GM23338 (cell line): ENCODE results near the gene ART1. TPM values are rescaled to one million over a fixed set of nuclear protein-coding genes. Genes with fewer than 3 reads are reported as not detected.

Experiments used
- ATAC-seq: fragments of 200-7000 bp; cut with Tn5 transposase; 3 replicates; pipeline ENCODE4 v1.9.1; 2020
- DNase-seq: peaks from one replicate; pipeline ENCODE4 v3.0.0-alpha.2; 2015; ENCODE audit warnings: low spot score
- H2AFZ ChIP-seq: fragments of 200-600 bp; sonication (generic); 2 replicates; pipeline ENCODE4 v1.8.0; 2016; ENCODE audit warnings: antibody characterized with exemption, mild to moderate bottlenecking, moderate library complexity
- H3F3A ChIP-seq: fragments of 200-600 bp; sonication (generic); replicated peaks from 2 replicates; pipeline ENCODE4 v1.8.0; 2017; ENCODE audit warnings: antibody characterized with exemption, mixed run types, low read depth
- H3K27ac ChIP-seq: fragments of 200-600 bp; sonication (generic); 2 replicates; pipeline ENCODE4 v1.6.1; 2016; ENCODE audit warnings: low read depth
- H3K27me3 ChIP-seq: fragments of 200-600 bp; sonication (generic); 2 replicates; pipeline ENCODE4 v1.8.0; 2016; ENCODE audit warnings: mild to moderate bottlenecking, mixed run types, moderate library complexity; ENCODE audit not compliant: insufficient read depth
- H3K36me3 ChIP-seq: fragments of 200-600 bp; sonication (generic); 2 replicates; pipeline ENCODE4 v1.8.0; 2016; ENCODE audit warnings: mild to moderate bottlenecking; ENCODE audit not compliant: insufficient read depth
- H3K4me1 ChIP-seq: fragments of 200-600 bp; sonication (generic); 2 replicates; pipeline ENCODE4 v1.8.0; 2016; ENCODE audit warnings: mild to moderate bottlenecking, moderate library complexity; ENCODE audit not compliant: insufficient read depth
- H3K4me2 ChIP-seq: fragments of 200-600 bp; sonication (generic); 2 replicates; pipeline ENCODE4 v1.7.1; 2017; ENCODE audit warnings: mixed run types
- H3K4me3 ChIP-seq: fragments of 200-600 bp; sonication (generic); 2 replicates; pipeline ENCODE4 v1.6.1; 2016; ENCODE audit warnings: mixed run types
- H3K79me2 ChIP-seq: fragments of 200-600 bp; sonication (generic); replicated peaks from 2 replicates; pipeline ENCODE4 v1.8.0; 2017; ENCODE audit warnings: mild to moderate bottlenecking; ENCODE audit not compliant: insufficient read depth
- H3K9me2 ChIP-seq: fragments of 200-600 bp; sonication (generic); 2 replicates; pipeline ENCODE4 v1.8.0; 2017; ENCODE audit not compliant: insufficient read depth
- H4K20me1 ChIP-seq: fragments of 200-600 bp; sonication (generic); replicated peaks from 2 replicates; pipeline ENCODE4 v1.8.0; 2017; ENCODE audit warnings: mild to moderate bottlenecking; ENCODE audit not compliant: insufficient read depth
- H3K27ac Mint-ChIP-seq: 2 replicates; pipeline ENCODE4 v1.8.0; 2020; ENCODE audit warnings: inconsistent platforms, mild to moderate bottlenecking, moderate library complexity, mixed read lengths
- H3K27me3 Mint-ChIP-seq: 3 replicates; pipeline ENCODE4 v1.8.0; 2022; ENCODE audit warnings: low read depth, mild to moderate bottlenecking, moderate library complexity, mixed read lengths, inconsistent platforms; ENCODE audit not compliant: insufficient read depth, poor library complexity
- H3K36me3 Mint-ChIP-seq: 3 replicates; pipeline ENCODE4 v1.8.0; 2021; ENCODE audit warnings: low read depth, mild to moderate bottlenecking, inconsistent platforms, moderate library complexity, mixed read lengths
- H3K4me1 Mint-ChIP-seq: 3 replicates; pipeline ENCODE4 v1.8.0; 2020; ENCODE audit warnings: mild to moderate bottlenecking, inconsistent platforms, mixed read lengths
- H3K4me3 Mint-ChIP-seq: 3 replicates; pipeline ENCODE4 v1.8.0; 2021; ENCODE audit warnings: moderate library complexity, mild to moderate bottlenecking, inconsistent platforms, mixed read lengths
- H3K9me3 Mint-ChIP-seq: 3 replicates; pipeline ENCODE4 v1.8.0; 2020; ENCODE audit warnings: moderate library complexity, mild to moderate bottlenecking, inconsistent platforms, mixed read lengths
- CREB1 ChIP-seq: fragments of 250-450 bp; sonication (Bioruptor Pico); IDR thresholded peaks from 2 replicates; pipeline ENCODE4 v1.5.0; 2020; ENCODE audit warnings: low read depth, mild to moderate bottlenecking, moderate library complexity
- EZH2 ChIP-seq: fragments of 200-600 bp; sonication (generic); IDR thresholded peaks from one replicate; pipeline ENCODE4 v1.8.0; 2017; ENCODE audit warnings: antibody characterized with exemption, mild to moderate bottlenecking, low read depth; ENCODE audit not compliant: unreplicated experiment
- EZH2phosphoT487 ChIP-seq: fragments of 200-600 bp; sonication (generic); IDR thresholded peaks from one replicate; pipeline ENCODE4 v1.8.1; 2018; ENCODE audit warnings: antibody characterized with exemption; ENCODE audit not compliant: unreplicated experiment
- NANOG ChIP-seq: IDR thresholded peaks from 2 replicates; pipeline ENCODE4 v1.6.1; 2016; ENCODE audit warnings: antibody characterized with exemption, borderline replicate concordance
- POLR2AphosphoS5 ChIP-seq: IDR thresholded peaks from 2 replicates; pipeline ENCODE4 v1.6.1; 2016; ENCODE audit warnings: antibody characterized with exemption, low read depth
- ZNF114 ChIP-seq: fragments of 250-450 bp; sonication (Bioruptor Pico); IDR thresholded peaks from 2 replicates; pipeline ENCODE4 v1.5.0; 2020; ENCODE audit warnings: mild to moderate bottlenecking, moderate library complexity
- ZNF331 ChIP-seq: fragments of 250-450 bp; sonication (Bioruptor Pico); IDR thresholded peaks from 2 replicates; pipeline ENCODE4 v1.5.0; 2020; ENCODE audit warnings: low read depth, mild to moderate bottlenecking, moderate library complexity
- polyA plus RNA-seq: library from polyadenylated mRNA; unstranded; fragments of >200 nt; fragmentation: Nextera tagmentation; extraction: Ambion mirVana; gene quantifications from 2 replicates; pipeline ENCODE4 v1.2.1, GENCODE V29; 2016
- total RNA-seq: library from RNA; depleted of rRNA; stranded (reverse); fragments of >200 nt; shearing (Covaris generic); gene quantifications from 2 replicates; pipeline ENCODE4 v1.2.3, GENCODE V29; 2014
- TF ChIP-seq, protein P1 (sequence below): fragments of 250-450 bp; sonication (Bioruptor Pico); IDR thresholded peaks from 2 replicates; pipeline ENCODE4 v1.5.0; 2020; ENCODE audit warnings: mild to moderate bottlenecking, moderate library complexity
- TF ChIP-seq, protein P2 (sequence below), 2 experiments: fragments of 200-600 bp in 1 of 2; sonication (generic) in 1 of 2; conservative IDR thresholded peaks; 2 replicates each; pipeline versions ENCODE4 v1.5.1 to v1.6.1; 2016 to 2017; ENCODE audit warnings: antibody characterized with exemption in 2 of 2, low read depth in 2 of 2, mild to moderate bottlenecking in 2 of 2, moderate library complexity in 1 of 2

The ART1 gene
- total and polyA plus RNA-seq, 2 experiments from 2014 or later = not detected

DNA sequence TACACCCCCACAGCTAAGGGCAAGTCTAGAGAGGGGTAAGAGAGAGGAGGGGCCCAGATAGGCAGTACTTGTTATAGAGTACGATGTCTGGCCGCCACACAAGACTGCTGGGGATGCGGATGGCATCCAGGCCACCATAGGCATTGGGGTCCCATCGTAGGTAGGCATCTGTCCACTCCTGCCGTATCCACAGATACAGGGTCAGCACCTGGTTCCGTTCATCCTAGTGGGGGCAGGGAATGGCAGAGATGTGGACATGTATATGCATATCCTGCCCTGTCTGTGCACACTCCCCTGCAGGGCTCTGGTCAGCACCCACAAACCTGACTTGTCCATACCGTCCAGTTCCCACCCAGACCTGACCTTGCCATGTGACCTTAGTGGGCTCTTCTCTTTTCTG is 24.2 kb downstream of the ART1 start (continued):
- TF ChIP-seq, protein P1, sequence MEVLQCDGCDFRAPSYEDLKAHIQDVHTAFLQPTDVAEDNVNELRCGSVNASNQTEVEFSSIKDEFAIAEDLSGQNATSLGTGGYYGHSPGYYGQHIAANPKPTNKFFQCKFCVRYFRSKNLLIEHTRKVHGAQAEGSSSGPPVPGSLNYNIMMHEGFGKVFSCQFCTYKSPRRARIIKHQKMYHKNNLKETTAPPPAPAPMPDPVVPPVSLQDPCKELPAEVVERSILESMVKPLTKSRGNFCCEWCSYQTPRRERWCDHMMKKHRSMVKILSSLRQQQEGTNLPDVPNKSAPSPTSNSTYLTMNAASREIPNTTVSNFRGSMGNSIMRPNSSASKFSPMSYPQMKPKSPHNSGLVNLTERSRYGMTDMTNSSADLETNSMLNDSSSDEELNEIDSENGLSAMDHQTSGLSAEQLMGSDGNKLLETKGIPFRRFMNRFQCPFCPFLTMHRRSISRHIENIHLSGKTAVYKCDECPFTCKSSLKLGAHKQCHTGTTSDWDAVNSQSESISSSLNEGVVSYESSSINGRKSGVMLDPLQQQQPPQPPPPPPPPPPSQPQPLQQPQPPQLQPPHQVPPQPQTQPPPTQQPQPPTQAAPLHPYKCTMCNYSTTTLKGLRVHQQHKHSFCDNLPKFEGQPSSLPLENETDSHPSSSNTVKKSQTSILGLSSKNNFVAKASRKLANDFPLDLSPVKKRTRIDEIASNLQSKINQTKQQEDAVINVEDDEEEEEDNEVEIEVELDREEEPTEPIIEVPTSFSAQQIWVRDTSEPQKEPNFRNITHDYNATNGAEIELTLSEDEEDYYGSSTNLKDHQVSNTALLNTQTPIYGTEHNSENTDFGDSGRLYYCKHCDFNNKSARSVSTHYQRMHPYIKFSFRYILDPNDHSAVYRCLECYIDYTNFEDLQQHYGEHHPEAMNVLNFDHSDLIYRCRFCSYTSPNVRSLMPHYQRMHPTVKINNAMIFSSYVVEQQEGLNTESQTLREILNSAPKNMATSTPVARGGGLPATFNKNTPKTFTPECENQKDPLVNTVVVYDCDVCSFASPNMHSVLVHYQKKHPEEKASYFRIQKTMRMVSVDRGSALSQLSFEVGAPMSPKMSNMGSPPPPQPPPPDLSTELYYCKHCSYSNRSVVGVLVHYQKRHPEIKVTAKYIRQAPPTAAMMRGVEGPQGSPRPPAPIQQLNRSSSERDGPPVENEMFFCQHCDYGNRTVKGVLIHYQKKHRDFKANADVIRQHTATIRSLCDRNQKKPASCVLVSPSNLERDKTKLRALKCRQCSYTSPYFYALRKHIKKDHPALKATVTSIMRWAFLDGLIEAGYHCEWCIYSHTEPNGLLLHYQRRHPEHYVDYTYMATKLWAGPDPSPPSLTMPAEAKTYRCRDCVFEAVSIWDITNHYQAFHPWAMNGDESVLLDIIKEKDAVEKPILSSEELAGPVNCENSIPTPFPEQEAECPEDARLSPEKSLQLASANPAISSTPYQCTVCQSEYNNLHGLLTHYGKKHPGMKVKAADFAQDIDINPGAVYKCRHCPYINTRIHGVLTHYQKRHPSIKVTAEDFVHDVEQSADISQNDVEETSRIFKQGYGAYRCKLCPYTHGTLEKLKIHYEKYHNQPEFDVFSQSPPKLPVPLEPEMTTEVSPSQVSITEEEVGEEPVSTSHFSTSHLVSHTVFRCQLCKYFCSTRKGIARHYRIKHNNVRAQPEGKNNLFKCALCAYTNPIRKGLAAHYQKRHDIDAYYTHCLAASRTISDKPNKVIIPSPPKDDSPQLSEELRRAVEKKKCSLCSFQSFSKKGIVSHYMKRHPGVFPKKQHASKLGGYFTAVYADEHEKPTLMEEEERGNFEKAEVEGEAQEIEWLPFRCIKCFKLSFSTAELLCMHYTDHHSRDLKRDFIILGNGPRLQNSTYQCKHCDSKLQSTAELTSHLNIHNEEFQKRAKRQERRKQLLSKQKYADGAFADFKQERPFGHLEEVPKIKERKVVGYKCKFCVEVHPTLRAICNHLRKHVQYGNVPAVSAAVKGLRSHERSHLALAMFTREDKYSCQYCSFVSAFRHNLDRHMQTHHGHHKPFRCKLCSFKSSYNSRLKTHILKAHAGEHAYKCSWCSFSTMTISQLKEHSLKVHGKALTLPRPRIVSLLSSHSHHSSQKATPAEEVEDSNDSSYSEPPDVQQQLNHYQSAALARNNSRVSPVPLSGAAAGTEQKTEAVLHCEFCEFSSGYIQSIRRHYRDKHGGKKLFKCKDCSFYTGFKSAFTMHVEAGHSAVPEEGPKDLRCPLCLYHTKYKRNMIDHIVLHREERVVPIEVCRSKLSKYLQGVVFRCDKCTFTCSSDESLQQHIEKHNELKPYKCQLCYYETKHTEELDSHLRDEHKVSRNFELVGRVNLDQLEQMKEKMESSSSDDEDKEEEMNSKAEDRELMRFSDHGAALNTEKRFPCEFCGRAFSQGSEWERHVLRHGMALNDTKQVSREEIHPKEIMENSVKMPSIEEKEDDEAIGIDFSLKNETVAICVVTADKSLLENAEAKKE (CRISPR knock-in tag) = no peak
- TF ChIP-seq NANOG = no peak
- TF ChIP-seq ZNF331 (CRISPR knock-in tag) = no peak
- TF ChIP-seq CREB1 (CRISPR knock-in tag) = no peak
- TF ChIP-seq, protein P2, sequence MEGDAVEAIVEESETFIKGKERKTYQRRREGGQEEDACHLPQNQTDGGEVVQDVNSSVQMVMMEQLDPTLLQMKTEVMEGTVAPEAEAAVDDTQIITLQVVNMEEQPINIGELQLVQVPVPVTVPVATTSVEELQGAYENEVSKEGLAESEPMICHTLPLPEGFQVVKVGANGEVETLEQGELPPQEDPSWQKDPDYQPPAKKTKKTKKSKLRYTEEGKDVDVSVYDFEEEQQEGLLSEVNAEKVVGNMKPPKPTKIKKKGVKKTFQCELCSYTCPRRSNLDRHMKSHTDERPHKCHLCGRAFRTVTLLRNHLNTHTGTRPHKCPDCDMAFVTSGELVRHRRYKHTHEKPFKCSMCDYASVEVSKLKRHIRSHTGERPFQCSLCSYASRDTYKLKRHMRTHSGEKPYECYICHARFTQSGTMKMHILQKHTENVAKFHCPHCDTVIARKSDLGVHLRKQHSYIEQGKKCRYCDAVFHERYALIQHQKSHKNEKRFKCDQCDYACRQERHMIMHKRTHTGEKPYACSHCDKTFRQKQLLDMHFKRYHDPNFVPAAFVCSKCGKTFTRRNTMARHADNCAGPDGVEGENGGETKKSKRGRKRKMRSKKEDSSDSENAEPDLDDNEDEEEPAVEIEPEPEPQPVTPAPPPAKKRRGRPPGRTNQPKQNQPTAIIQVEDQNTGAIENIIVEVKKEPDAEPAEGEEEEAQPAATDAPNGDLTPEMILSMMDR (conservative IDR thresholded peaks at IDR 0.05; ENCODE audit: low read depth in 2 of 2) = no peak
- no peak for TF ChIP-seq ZNF114 (CRISPR knock-in tag)
- TF ChIP-seq POLR2AphosphoS5 = no peak
- no peak for TF ChIP-seq EZH2phosphoT487

DNA sequence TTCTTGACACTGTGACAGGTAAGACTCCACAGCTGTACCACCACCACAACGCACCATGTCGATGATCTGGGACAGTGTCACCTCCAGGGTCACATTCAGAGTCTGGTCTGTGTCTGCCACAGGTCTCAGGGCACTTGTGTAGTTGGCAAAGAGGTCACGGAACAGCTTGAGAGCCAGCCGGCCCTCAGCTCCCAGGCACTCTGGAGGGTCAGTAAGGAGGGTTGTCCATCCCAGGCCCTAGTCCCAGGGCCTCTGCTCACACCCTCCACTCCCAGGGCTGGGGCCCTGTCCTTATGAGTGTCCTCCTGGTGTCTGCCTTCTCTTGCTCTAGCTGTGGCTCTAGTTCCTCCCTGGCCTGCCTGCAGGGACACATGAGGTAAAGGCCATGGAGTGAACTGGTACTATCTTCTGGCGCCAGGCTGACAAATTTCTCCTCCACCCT is 24.8 kb downstream of the ART1 start:
- no peaks in the 10 kb centered on the region for H3K79me2 ChIP-seq
- no peak overlapping the region for H3K4me2 ChIP-seq
- no peak for DNase-seq
- no peaks in the 10 kb centered on the region for H3K4me1 ChIP-seq
- TF ChIP-seq EZH2 (no peak), POLR2AphosphoS5 (no peak), ZNF114 (CRISPR knock-in tag) (no peak)
- no peak overlapping the region for H3K4me3 Mint-ChIP-seq
- ATAC-seq = no peak
- peaks cover 4% of the 10 kb centered on the region for H3K27me3 Mint-ChIP-seq
- H3K4me1 Mint-ChIP-seq = peaks cover 8% of the 10 kb centered on the region
- no peak overlapping the region for H3K27ac Mint-ChIP-seq
- H4K20me1 ChIP-seq = no peaks in the 10 kb centered on the region; the same call in 1 of the 2 replicates
- no peaks in the 10 kb centered on the region for H3K27me3 ChIP-seq
- H3F3A ChIP-seq = no peaks in the 10 kb centered on the region
- H3K4me3 ChIP-seq = no peak overlapping the region
- H3K27ac ChIP-seq = no peak overlapping the region
- H3K36me3 ChIP-seq = peaks cover 5% of the 10 kb centered on the region; the same call in 1 of the 2 replicates
- no peak overlapping the region for H2AFZ ChIP-seq
- H3K9me2 ChIP-seq = no peaks in the 10 kb centered on the region
- H3K36me3 Mint-ChIP-seq = peaks cover 48% of the 10 kb centered on the region
- H3K9me3 Mint-ChIP-seq = no peaks in the 10 kb centered on the region
